GM12878 (cell line): ENCODE measurements around the gene CTSW. TPM values are rescaled to one million over a fixed set of nuclear protein-coding genes. Genes with fewer than 3 reads are reported as not detected.

Source experiments
- ATF2 ChIP-seq: IDR thresholded peaks from 2 replicates; pipeline ENCODE4 v1.6.1; 2012; ENCODE audit warnings: low read length, inconsistent platforms
- CREM ChIP-seq: IDR thresholded peaks from 2 replicates; pipeline ENCODE4 v1.6.1; 2014; ENCODE audit warnings: antibody characterized with exemption, low read depth
- CUX1 ChIP-seq: IDR thresholded peaks from 2 replicates; pipeline ENCODE4 v1.6.1; 2012; ENCODE audit warnings: improper control_type of control experiment, low read depth, low read length; ENCODE audit not compliant: insufficient replicate concordance
- EED ChIP-seq: sonication (generic); IDR thresholded peaks from 2 replicates; pipeline ENCODE4 v1.6.1; 2016; ENCODE audit warnings: antibody characterized with exemption, low read depth
- EP300 ChIP-seq, 2 experiments: fragments of 150-350 bp in 1 of 2; IDR thresholded peaks; 2 replicates each; pipeline ENCODE4 v1.6.1; 2011 to 2012; ENCODE audit warnings: low read depth in 2 of 2, low read length in 2 of 2, borderline replicate concordance in 1 of 2, improper control_type of control experiment in 1 of 2, inconsistent platforms in 1 of 2; ENCODE audit not compliant: control insufficient read depth in 1 of 2
- FOS ChIP-seq: IDR thresholded peaks from 3 replicates; pipeline ENCODE4 v1.6.1; 2011; ENCODE audit warnings: borderline replicate concordance; ENCODE audit not compliant: insufficient read length; ENCODE audit errors: extremely low read depth
- MEF2B ChIP-seq: fragments of 450-650 bp; IDR thresholded peaks from 2 replicates; pipeline ENCODE4 v1.6.1; 2018; ENCODE audit warnings: mild to moderate bottlenecking, moderate library complexity; ENCODE audit not compliant: partially characterized antibody, poor library complexity, severe bottlenecking
- NFIC ChIP-seq: IDR thresholded peaks from 2 replicates; pipeline ENCODE4 v1.6.1; 2012; ENCODE audit warnings: low read depth, mild to moderate bottlenecking, inconsistent platforms, low read length, moderate library complexity
- NFYA ChIP-seq: IDR thresholded peaks from 2 replicates; pipeline ENCODE4 v1.6.1; 2011; ENCODE audit warnings: low read depth, mild to moderate bottlenecking, low read length, improper control_type of control experiment, borderline replicate concordance
- POLR2AphosphoS5 ChIP-seq: IDR thresholded peaks from 2 replicates; pipeline ENCODE4 v1.6.1; 2011; ENCODE audit warnings: mild to moderate bottlenecking, low read length, inconsistent platforms
- SKIL ChIP-seq: fragments of 450-650 bp; IDR thresholded peaks from 2 replicates; pipeline ENCODE4 v1.6.1; 2017; ENCODE audit warnings: mild to moderate bottlenecking, low read depth, inconsistent platforms; ENCODE audit not compliant: poor library complexity, severe bottlenecking
- SRF ChIP-seq, 2 experiments: IDR thresholded peaks; 2 replicates each; pipeline ENCODE4 v1.6.1; 2011; ENCODE audit warnings: low read depth in 2 of 2, low read length in 2 of 2, mild to moderate bottlenecking in 1 of 2, moderate library complexity in 1 of 2
- TARDBP ChIP-seq: IDR thresholded peaks from 2 replicates; pipeline ENCODE4 v1.6.1; 2016; ENCODE audit warnings: borderline replicate concordance
- YY1 ChIP-seq: IDR thresholded peaks from 2 replicates; pipeline ENCODE4 v1.6.1; 2011; ENCODE audit warnings: low read depth, mild to moderate bottlenecking, low read length
- ZBTB33 ChIP-seq: fragments of 450-650 bp; IDR thresholded peaks from 2 replicates; pipeline ENCODE4 v1.6.1; 2017; ENCODE audit warnings: mild to moderate bottlenecking
- polyA plus RNA-seq, 11 experiments: library from polyadenylated mRNA; depleted of rRNA in 4 of 11; unstranded in 6 of 11; stranded (reverse) in 5 of 11; fragments of >200 nt; fragmentation: Nextera tagmentation in 4 of 11; fragmentation: Illumina TruSeq in 1 of 11; extraction: Ambion mirVana in 4 of 11; extraction: Trizol in 1 of 11; gene quantifications; 1 replicate in 1 of 11; 2 replicates in 10 of 11; pipeline versions ENCODE4 v1.2.1 to v1.2.3, GENCODE V29; 2011 to 2016; ENCODE audit warnings: inconsistent platforms in 2 of 11, missing spikeins in 2 of 11, low read depth in 1 of 11
- total RNA-seq, 4 experiments: library from RNA; depleted of rRNA in 3 of 4; stranded (reverse); fragments of >200 nt in 3 of 4; fragmentation: Illumina TruSeq in 1 of 4; extraction: Trizol in 1 of 4; gene quantifications; 2 replicates each; pipeline versions ENCODE4 v1.2.1 to v1.2.3, GENCODE V29; 2013 to 2021

CTSW gene
- total and polyA plus RNA-seq, 10 of the 15 experiments (the other 5 are each of a cell fraction or from before 2014, with no cell fraction given): 0.53 to 12.0 (median 1.7) TPM

- no peak for TF ChIP-seq SKIL
- TF ChIP-seq FOS: no peak
- TF ChIP-seq TARDBP: no peak
- no peak for TF ChIP-seq CREM
- TF ChIP-seq SRF (IDR thresholded peaks at IDR 0.05; ENCODE audit: low read depth in 2 of 2, low read length in 2 of 2): peak in 1 of 2 experiments; percentile 18; a peak in 1 of 4 replicates
- no peak for TF ChIP-seq MEF2B
- TF ChIP-seq EP300 (IDR thresholded peaks at IDR 0.05; ENCODE audit: borderline replicate concordance in 1 of 2, control insufficient read depth in 1 of 2, low read depth in 2 of 2, low read length in 2 of 2): no peak
- TF ChIP-seq POLR2AphosphoS5: peak; percentile 71
- TF ChIP-seq YY1: no peak
- no peak for TF ChIP-seq CUX1
- TF ChIP-seq NFYA: no peak
- no peak for TF ChIP-seq EED
- TF ChIP-seq ATF2: no peak
- no peak for TF ChIP-seq NFIC
- no peak for TF ChIP-seq ZBTB33
Measured at GRCh38 chr11:65894034-65894591, 14.5 kb downstream of the CTSW start (continued).
